IPS-18c (cell line): ENCODE results near the gene FAM3A.
A peak's percentile ranks its signal among the peaks of the same experiment; 100 is the strongest.
"Not testable (repeated sequence)": the region's sequence is repeated elsewhere in the genome, so short reads cannot be mapped to it uniquely, and the experiment has no call there.

Source experiments
- H3K4me3 ChIP-seq: 2 replicates; pipeline ENCODE4 v1.7.0; 2013; ENCODE audit warnings: low read depth, mild to moderate bottlenecking, low read length, moderate library complexity; ENCODE audit not compliant: insufficient read depth
- H3K9me3 ChIP-seq: one replicate; pipeline ENCODE4 v1.6.1; 2013; ENCODE audit warnings: mild to moderate bottlenecking, low read length, moderate library complexity; ENCODE audit not compliant: control insufficient read depth, insufficient read depth

The FAM3A gene

GRCh38 chrX:154515966-154516655, at the start of gene FAM3A:
FAM3A (minus strand) TSS chrX:154516232; CDS start chrX:154515772, 460 bp downstream.
- Histone ChIP-seq H3K9me3 (peaks cover 7% of the 10 kb centered on the region), H3K4me3 (peak within 1 kb of the TSS; percentile 68)

GRCh38 chrX:154562295-154562694, 46.3 kb upstream of the FAM3A start:
- not testable (repeated sequence) for H3K9me3 ChIP-seq, H3K4me3 ChIP-seq

GRCh38 chrX:154560326-154560725, 44.3 kb upstream of the FAM3A start:
- H3K9me3 ChIP-seq, H3K4me3 ChIP-seq: not testable (repeated sequence)

- H3K4me3 ChIP-seq, H3K9me3 ChIP-seq: not testable (repeated sequence)
These were observed 42.9 kb upstream of the FAM3A start for GRCh38 chrX:154558896-154559295.

GRCh38 chrX:154558060-154558690, 42.1 kb upstream of the FAM3A start:
- H3K4me3 ChIP-seq, H3K9me3 ChIP-seq: not testable (repeated sequence)

GRCh38 chrX:154552112-154552806, 36.2 kb upstream of the FAM3A start:
- not testable (repeated sequence) for H3K4me3 ChIP-seq, H3K9me3 ChIP-seq

- H3K4me3 ChIP-seq: no peak overlapping the region
- peaks cover 7% of the 10 kb centered on the region for H3K9me3 ChIP-seq
These were observed 33.7 kb upstream of the FAM3A start for GRCh38 chrX:154549766-154550165.

- Histone ChIP-seq H3K9me3 (peaks cover 6% of the 10 kb centered on the region), H3K4me3 (peak overlapping the region; percentile 75)
These were observed 31.9 kb upstream of the FAM3A start for GRCh38 chrX:154548028-154548316.

- peak within 1 kb of the TSS; percentile 75 for H3K4me3 ChIP-seq
- peaks cover 11% of the 10 kb centered on the region for H3K9me3 ChIP-seq
These were observed 31.4 kb upstream of the FAM3A start, which contains the start of gene IKBKG for GRCh38 chrX:154547245-154548027. IKBKG (plus strand) TSS chrX:154547620; CDS start chrX:154552003, 4,383 bp downstream.

- Histone ChIP-seq H3K9me3 (peaks cover 11% of the 10 kb centered on the region), H3K4me3 (peak within 1 kb of the TSS; percentile 75)
These were observed 30.6 kb upstream of the FAM3A start, which contains the start of gene G6PD for GRCh38 chrX:154546354-154547244. G6PD (minus strand) TSS chrX:154546846; CDS start chrX:154546155, 691 bp downstream.

- peak overlapping the region; percentile 58 for H3K4me3 ChIP-seq
These were observed 29.7 kb upstream of the FAM3A start for GRCh38 chrX:154545673-154546274.

GRCh38 chrX:154542723-154543424, 26.8 kb upstream of the FAM3A start:
- no peak overlapping the region for H3K4me3 ChIP-seq

More at GRCh38 chrX:154545673-154546274, 29.7 kb upstream of the FAM3A start:
- H3K9me3 ChIP-seq: peaks cover 9% of the 10 kb centered on the region

GRCh38 chrX:154541896-154542722, 26.1 kb upstream of the FAM3A start:
- Histone ChIP-seq H3K4me3 (no peak overlapping the region), H3K9me3 (peaks cover 9% of the 10 kb centered on the region)

More at GRCh38 chrX:154542723-154543424, 26.8 kb upstream of the FAM3A start:
- H3K9me3 ChIP-seq: peaks cover 9% of the 10 kb centered on the region

- no peak overlapping the region for H3K4me3 ChIP-seq
These were observed 25.5 kb upstream of the FAM3A start for GRCh38 chrX:154541589-154541895.

More at GRCh38 chrX:154541589-154541895, 25.5 kb upstream of the FAM3A start:
- peaks cover 10% of the 10 kb centered on the region for H3K9me3 ChIP-seq
